ENCODE results near the gene LEMD3.

The LEMD3 gene

DNA sequence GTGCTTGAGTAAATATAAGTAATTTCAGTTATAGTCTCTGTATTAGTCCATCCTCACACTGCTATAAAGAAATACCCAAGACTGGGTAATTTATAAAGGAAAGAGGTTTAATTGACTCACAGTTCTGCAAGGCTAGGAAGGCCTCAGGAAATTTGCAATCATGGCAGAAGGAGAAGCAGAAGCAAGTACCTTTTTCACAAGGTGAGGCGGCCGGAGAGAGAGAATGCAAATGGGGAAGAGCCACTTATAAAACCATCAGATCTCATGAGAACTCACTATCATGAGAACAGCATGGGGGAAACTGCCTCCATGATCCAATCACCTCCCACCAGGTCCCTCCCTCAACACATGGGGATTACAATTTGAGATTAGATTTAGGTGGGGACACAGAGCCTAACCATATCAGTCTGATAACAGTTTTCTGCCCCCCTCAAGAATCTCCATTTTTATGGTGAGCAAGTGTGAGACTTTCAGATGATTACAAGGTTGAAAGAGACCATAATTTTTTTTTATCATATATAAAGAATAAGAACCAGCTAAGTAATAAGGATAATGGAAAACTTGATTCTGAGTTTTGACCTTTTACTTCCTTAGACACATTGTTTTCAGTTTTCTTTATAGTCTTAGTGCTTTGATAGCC lies 35.6 kb downstream of the LEMD3 start:
- H3K4me3 ChIP-seq (ENCODE audit: low read length): no peak overlapping the region
- TF ChIP-seq, protein P1, sequence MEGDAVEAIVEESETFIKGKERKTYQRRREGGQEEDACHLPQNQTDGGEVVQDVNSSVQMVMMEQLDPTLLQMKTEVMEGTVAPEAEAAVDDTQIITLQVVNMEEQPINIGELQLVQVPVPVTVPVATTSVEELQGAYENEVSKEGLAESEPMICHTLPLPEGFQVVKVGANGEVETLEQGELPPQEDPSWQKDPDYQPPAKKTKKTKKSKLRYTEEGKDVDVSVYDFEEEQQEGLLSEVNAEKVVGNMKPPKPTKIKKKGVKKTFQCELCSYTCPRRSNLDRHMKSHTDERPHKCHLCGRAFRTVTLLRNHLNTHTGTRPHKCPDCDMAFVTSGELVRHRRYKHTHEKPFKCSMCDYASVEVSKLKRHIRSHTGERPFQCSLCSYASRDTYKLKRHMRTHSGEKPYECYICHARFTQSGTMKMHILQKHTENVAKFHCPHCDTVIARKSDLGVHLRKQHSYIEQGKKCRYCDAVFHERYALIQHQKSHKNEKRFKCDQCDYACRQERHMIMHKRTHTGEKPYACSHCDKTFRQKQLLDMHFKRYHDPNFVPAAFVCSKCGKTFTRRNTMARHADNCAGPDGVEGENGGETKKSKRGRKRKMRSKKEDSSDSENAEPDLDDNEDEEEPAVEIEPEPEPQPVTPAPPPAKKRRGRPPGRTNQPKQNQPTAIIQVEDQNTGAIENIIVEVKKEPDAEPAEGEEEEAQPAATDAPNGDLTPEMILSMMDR (IDR thresholded peaks at IDR 0.05; ENCODE audit: insufficient read depth, low read depth, low read length, missing control alignments): no peak
- DNase-seq (ENCODE audit: low read depth): no peak

- DNase-seq (ENCODE audit: low read depth): no peak
- TF ChIP-seq, protein P1 (IDR thresholded peaks at IDR 0.05; ENCODE audit: insufficient read depth, low read depth, low read length, missing control alignments): no peak
- H3K4me3 ChIP-seq (ENCODE audit: low read length): no peak overlapping the region
These were observed 36.5 kb downstream of the LEMD3 start for GRCh38 chr12:65205886-65206285.

DNA sequence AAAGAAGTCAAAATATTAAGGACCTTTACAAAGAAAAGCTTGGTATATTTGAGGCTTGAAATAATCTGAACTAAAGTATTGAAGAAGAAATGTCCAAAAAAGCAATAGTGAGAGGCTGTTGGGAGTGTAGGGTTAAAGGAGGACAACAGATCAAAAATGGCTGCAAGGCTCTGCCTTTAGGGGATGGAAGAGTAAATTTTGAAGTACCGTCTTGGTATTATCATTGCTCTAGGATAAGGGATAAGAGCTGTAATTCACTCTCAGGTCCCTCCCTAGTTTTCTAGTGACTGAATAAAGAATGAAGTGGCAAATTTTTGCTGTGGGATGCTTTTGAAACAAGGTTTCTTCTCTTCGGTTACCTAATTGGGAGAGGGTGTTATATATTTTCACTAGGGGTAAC lies 38.7 kb downstream of the LEMD3 start:
- no peak for DNase-seq (ENCODE audit: low read depth)
- no peak overlapping the region for H3K4me3 ChIP-seq (ENCODE audit: low read length)
- TF ChIP-seq, protein P1 (IDR thresholded peaks at IDR 0.05; ENCODE audit: insufficient read depth, low read depth, low read length, missing control alignments): no peak

DNA sequence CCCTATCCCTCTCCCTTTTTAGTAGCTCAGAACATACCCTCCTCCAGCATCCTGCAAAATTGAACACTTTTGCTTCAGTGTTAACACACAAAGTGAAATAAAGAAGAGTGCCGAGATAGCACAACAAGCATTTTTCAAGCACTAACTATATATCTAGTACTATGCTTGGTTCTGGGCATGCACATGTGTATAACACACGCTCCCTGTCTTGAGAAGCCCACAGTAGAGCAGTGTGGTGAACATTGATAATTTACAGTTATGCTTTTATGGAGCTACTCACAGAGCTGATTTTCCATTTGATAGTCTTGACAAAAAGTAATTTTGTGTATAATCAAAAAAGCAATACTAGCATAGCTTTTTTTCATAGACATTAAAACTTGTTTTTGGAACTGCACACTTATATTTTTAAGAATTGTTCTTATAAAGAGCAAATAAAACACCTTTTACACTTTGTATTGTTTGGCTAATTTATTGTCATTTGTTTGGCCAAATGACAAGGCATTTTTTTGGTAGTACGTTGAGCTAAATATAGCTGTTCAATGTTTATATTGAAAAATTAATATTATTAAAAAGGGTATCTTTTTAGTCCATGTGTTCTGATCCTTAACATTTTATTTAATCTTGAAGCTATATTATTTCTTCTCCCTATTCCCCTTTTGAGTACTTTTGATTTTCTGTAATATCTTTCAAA lies 39.7 kb downstream of the LEMD3 start:
- TF ChIP-seq, protein P1 (IDR thresholded peaks at IDR 0.05; ENCODE audit: insufficient read depth, low read depth, low read length, missing control alignments): no peak
- DNase-seq (ENCODE audit: low read depth): no peak
- H3K4me3 ChIP-seq (ENCODE audit: low read length): no peak overlapping the region

- no peak overlapping the region for H3K4me3 ChIP-seq (ENCODE audit: low read length)
- DNase-seq (ENCODE audit: low read depth): no peak
These were observed 40.3 kb downstream of the LEMD3 start for GRCh38 chr12:65209655-65210043.

GRCh38 chr12:65217086-65217485 lies 47.7 kb downstream of the LEMD3 start:
- DNase-seq (ENCODE audit: low read depth): no peak
- H3K4me3 ChIP-seq (ENCODE audit: low read length): no peak overlapping the region
- TF ChIP-seq, protein P1 (IDR thresholded peaks at IDR 0.05; ENCODE audit: insufficient read depth, low read depth, low read length, missing control alignments): no peak

More at GRCh38 chr12:65209655-65210043, 40.3 kb downstream of the LEMD3 start:
- TF ChIP-seq, protein P1 (IDR thresholded peaks at IDR 0.05; ENCODE audit: insufficient read depth, low read depth, low read length, missing control alignments): no peak

Measured in epithelial cell of esophagus (primary cell).